Measurements from ENCODE around the gene LRRC1.

LRRC1 gene

GRCh38 chr6:53951383-53951782 lies 156.6 kb downstream of the LRRC1 start:
- TF ChIP-seq CTCF (IDR thresholded peaks at IDR 0.05; ENCODE audit: low read depth, low read length) = no peak
- no peak overlapping the region for H3K4me3 ChIP-seq (ENCODE audit: low read depth, low read length)

DNA sequence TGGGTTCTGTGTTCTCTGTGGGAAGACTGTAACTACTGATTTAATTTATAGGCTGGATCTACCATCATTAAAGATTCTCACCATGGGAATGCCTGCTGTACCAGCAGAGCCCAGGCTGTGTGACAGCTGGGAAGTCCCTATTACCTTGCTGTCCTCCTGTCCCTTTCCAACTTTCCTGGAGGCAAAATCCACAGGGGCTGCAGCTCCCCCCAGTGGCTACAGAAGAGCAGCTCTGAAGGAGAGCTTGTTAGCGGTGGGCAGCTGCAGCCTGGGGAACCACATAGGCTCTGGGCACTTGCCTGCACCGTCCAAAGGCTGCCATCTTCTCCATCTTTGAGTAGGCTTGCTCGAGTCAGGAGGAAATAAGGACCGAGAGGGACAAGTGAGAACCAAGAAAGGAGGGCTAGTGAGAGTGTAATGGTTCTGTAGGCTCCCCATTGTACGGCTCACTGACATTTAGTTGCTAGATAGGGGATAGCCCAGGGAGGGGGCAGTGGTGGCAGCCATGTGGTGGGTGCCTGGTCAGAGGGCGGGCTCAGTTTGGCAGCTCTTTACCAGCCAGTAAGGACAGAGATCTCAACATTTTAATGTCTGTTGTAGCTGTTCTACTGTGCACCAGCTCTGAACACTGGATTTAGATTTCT lies 161.4 kb downstream of the LRRC1 start:
- no peak overlapping the region for H3K4me3 ChIP-seq (ENCODE audit: low read depth, low read length)
- peak; percentile 80 for TF ChIP-seq CTCF (IDR thresholded peaks at IDR 0.05; ENCODE audit: low read depth, low read length)

- no peak for TF ChIP-seq CTCF (IDR thresholded peaks at IDR 0.05; ENCODE audit: low read depth, low read length)
- H3K4me3 ChIP-seq (ENCODE audit: low read depth, low read length) = no peak overlapping the region
Observed at GRCh38 chr6:53956804-53957203, 162.0 kb downstream of the LRRC1 start.

DNA sequence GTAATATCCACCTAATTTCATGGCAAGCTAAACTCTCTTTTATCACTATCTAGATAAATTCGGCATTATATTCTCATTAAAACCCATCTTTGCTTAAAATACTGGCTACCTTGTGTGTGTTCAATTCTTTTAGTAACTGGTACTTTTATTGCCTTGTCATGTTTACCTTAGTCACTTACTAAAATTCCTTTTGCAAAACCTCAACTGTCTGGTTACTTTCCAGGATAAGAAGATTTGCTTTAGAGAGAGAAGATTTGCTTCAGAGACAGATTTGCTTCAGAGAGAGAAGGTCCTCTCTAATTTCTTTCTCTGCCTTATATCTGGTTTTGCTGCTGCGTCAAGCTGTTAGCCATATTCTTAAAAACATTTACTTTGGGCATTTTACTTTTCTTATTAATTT lies 164.9 kb downstream of the LRRC1 start:
- H3K4me3 ChIP-seq (ENCODE audit: low read depth, low read length) = no peak overlapping the region
- TF ChIP-seq CTCF (IDR thresholded peaks at IDR 0.05; ENCODE audit: low read depth, low read length) = no peak

- H3K4me3 ChIP-seq (ENCODE audit: low read depth, low read length) = no peak overlapping the region
- no peak for TF ChIP-seq CTCF (IDR thresholded peaks at IDR 0.05; ENCODE audit: low read depth, low read length)
Observed at GRCh38 chr6:53960311-53960710, 165.5 kb downstream of the LRRC1 start.

- H3K4me3 ChIP-seq (ENCODE audit: low read depth, low read length) = no peak overlapping the region
- no peak for TF ChIP-seq CTCF (IDR thresholded peaks at IDR 0.05; ENCODE audit: low read depth, low read length)
Observed at GRCh38 chr6:53961679-53962370, 167.0 kb downstream of the LRRC1 start.

DNA sequence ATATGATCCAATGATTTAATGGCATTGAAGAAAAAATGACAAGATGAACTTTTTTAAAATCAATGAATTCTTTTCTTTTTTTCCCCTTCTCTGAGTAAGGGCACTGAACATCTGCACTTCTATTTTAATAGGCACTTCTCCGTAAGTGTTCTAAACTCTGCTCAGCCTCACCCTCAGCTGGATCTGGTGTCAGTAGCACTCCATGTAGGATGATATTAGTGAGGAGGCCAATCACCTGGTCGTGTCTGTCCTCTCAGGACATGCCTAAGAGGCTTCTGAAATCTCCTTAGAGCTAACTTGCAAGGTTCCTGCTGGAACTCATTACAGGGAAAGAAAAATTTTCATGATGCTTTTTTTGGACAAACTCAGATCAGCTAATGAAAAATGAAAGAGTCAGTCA lies 167.8 kb downstream of the LRRC1 start:
- no peak overlapping the region for H3K4me3 ChIP-seq (ENCODE audit: low read depth, low read length)
- no peak for TF ChIP-seq CTCF (IDR thresholded peaks at IDR 0.05; ENCODE audit: low read depth, low read length)

All from WI38 (cell line).